MM.1S (cell line): ENCODE measurements around the gene NOVA1.

ENCODE experiments used
- EZH2 ChIP-seq: fragments of 300-600 bp; sonication (generic); optimal IDR thresholded peaks from 2 replicates; pipeline ENCODE3; 2017; ENCODE audit warnings: low read depth, mild to moderate bottlenecking, antibody characterized with exemption, low read length, mixed read lengths
- EZH2phosphoT487 ChIP-seq: fragments of 300-600 bp; sonication (generic); IDR thresholded peaks from 2 replicates; pipeline ENCODE4 v1.6.1; 2018; ENCODE audit warnings: antibody characterized with exemption, low read length
- TF ChIP-seq, protein P1 (sequence below): fragments of 300-600 bp; sonication (generic); IDR thresholded peaks from 2 replicates; pipeline ENCODE4 v1.5.1; 2016; ENCODE audit warnings: antibody characterized with exemption, low read length, mixed read lengths

DNA sequence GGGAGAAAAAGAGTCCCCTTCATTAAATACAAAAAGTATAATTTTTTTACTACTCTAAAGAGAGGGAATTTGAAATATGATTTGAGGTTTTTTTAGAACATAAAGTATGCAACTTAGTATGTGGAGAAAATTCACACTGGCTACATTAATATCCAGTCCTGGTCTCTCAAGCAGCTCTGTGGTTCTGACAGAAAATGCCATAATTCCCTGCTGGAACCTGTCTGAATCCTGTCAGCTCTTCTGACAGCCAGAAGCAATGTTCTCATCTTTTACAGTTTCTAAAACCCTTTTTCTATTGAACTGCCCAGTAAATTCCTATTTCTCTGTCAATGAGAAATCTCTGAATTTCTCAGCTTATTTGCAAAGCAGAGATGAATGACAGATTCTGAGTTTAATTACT lies 13.4 kb upstream of the NOVA1 start:
- TF ChIP-seq, protein P1, sequence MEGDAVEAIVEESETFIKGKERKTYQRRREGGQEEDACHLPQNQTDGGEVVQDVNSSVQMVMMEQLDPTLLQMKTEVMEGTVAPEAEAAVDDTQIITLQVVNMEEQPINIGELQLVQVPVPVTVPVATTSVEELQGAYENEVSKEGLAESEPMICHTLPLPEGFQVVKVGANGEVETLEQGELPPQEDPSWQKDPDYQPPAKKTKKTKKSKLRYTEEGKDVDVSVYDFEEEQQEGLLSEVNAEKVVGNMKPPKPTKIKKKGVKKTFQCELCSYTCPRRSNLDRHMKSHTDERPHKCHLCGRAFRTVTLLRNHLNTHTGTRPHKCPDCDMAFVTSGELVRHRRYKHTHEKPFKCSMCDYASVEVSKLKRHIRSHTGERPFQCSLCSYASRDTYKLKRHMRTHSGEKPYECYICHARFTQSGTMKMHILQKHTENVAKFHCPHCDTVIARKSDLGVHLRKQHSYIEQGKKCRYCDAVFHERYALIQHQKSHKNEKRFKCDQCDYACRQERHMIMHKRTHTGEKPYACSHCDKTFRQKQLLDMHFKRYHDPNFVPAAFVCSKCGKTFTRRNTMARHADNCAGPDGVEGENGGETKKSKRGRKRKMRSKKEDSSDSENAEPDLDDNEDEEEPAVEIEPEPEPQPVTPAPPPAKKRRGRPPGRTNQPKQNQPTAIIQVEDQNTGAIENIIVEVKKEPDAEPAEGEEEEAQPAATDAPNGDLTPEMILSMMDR: no peak
- TF ChIP-seq EZH2 (no peak), EZH2phosphoT487 (no peak)
